ENCODE data around the gene JAG2.

DNA sequence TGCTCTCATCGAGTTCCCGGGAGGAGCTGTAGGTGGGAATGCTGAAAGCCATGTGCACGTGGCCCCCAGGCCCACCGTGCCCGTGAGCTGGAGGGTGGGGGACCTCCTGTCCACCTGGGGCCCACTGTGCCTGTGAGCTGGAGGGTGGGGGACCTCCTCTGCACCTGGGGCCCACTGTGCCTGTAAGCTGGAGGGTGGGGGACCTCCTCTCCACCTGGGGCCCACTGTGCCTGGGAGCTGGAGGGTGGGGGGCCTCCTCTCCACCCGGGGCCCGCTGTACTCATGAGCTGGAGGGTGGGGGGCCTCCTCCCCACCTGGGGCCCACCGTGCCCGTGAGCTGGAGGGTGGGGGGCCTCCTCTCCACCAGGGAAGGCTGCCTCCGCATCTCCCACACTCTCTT lies 26.5 kb upstream of the JAG2 start:
- TF ChIP-seq, protein P1, sequence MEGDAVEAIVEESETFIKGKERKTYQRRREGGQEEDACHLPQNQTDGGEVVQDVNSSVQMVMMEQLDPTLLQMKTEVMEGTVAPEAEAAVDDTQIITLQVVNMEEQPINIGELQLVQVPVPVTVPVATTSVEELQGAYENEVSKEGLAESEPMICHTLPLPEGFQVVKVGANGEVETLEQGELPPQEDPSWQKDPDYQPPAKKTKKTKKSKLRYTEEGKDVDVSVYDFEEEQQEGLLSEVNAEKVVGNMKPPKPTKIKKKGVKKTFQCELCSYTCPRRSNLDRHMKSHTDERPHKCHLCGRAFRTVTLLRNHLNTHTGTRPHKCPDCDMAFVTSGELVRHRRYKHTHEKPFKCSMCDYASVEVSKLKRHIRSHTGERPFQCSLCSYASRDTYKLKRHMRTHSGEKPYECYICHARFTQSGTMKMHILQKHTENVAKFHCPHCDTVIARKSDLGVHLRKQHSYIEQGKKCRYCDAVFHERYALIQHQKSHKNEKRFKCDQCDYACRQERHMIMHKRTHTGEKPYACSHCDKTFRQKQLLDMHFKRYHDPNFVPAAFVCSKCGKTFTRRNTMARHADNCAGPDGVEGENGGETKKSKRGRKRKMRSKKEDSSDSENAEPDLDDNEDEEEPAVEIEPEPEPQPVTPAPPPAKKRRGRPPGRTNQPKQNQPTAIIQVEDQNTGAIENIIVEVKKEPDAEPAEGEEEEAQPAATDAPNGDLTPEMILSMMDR (IDR thresholded peaks at IDR 0.05; ENCODE audit: insufficient read depth, low read length, poor library complexity, severe bottlenecking): no peak
- TF ChIP-seq EZH2phosphoT487 (conservative IDR thresholded peaks at IDR 0.05; ENCODE audit: low read length): no peak
